Measurements from ENCODE around the gene COQ8B.

GRCh38 chr19:40671404-40671803 lies 45.3 kb downstream of the COQ8B start:
- TF ChIP-seq, protein P1, sequence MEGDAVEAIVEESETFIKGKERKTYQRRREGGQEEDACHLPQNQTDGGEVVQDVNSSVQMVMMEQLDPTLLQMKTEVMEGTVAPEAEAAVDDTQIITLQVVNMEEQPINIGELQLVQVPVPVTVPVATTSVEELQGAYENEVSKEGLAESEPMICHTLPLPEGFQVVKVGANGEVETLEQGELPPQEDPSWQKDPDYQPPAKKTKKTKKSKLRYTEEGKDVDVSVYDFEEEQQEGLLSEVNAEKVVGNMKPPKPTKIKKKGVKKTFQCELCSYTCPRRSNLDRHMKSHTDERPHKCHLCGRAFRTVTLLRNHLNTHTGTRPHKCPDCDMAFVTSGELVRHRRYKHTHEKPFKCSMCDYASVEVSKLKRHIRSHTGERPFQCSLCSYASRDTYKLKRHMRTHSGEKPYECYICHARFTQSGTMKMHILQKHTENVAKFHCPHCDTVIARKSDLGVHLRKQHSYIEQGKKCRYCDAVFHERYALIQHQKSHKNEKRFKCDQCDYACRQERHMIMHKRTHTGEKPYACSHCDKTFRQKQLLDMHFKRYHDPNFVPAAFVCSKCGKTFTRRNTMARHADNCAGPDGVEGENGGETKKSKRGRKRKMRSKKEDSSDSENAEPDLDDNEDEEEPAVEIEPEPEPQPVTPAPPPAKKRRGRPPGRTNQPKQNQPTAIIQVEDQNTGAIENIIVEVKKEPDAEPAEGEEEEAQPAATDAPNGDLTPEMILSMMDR (optimal IDR thresholded peaks at IDR 0.05 in 1 of 3, IDR thresholded peaks at IDR 0.05 in 1 of 3, conservative IDR thresholded peaks at IDR 0.05 in 1 of 3; ENCODE audit: extremely low read depth in 1 of 3, insufficient read depth in 2 of 3, low read length in 3 of 3), result no peak
- TF ChIP-seq EZH2 (IDR thresholded peaks at IDR 0.05; ENCODE audit: low read length), result no peak

Measured in keratinocyte (primary cell).